Activated CD4-positive, alpha-beta T cell treated with anti-CD3 and anti-CD28 coated beads, Interleukin-2, amount 10 ng/mL, durations not matched to agents 7 days and 5 days (primary cell): Measurements from ENCODE around the gene ECE2. TPM values are rescaled to one million over a fixed set of nuclear protein-coding genes. Genes with fewer than 3 reads are reported as not detected.

ENCODE experiments used
- CTCF ChIA-PET: fragments of 350-600 bp; sonication (Branson Sonifier 250); formaldehyde crosslinking; loops from one replicate; lab custom pipeline; 2021; ENCODE audit warnings: antibody characterized with exemption; lab: Charles Lee
- POLR2A ChIA-PET: fragments of 350-600 bp; sonication (Branson Sonifier 250); formaldehyde crosslinking; loops from one replicate; lab custom pipeline; 2021; ENCODE audit warnings: antibody characterized with exemption; lab: Charles Lee
- DNase-seq: peaks from one replicate; pipeline ENCODE4 v3.0.0-alpha.2; 2020
- H3K27ac Mint-ChIP-seq: one replicate; pipeline ENCODE4 v1.8.0; 2021; ENCODE audit warnings: mild to moderate bottlenecking, moderate library complexity, mixed read lengths
- H3K27me3 Mint-ChIP-seq: one replicate; pipeline ENCODE4 v1.8.0; 2021; ENCODE audit warnings: mixed read lengths
- H3K36me3 Mint-ChIP-seq: one replicate; pipeline ENCODE4 v1.8.0; 2021; ENCODE audit warnings: low read depth, mixed read lengths
- H3K4me1 Mint-ChIP-seq: one replicate; pipeline ENCODE4 v1.8.0; 2021; ENCODE audit warnings: mixed read lengths
- H3K4me3 Mint-ChIP-seq: one replicate; pipeline ENCODE4 v1.8.0; 2021; ENCODE audit warnings: mild to moderate bottlenecking, moderate library complexity, mixed read lengths
- H3K9me3 Mint-ChIP-seq: one replicate; pipeline ENCODE4 v1.8.0; 2021; ENCODE audit warnings: mixed read lengths
- total RNA-seq, 2 experiments: library from RNA; stranded (reverse); gene quantifications; one replicate each; pipeline ENCODE4 v1.2.3, GENCODE V29; 2021

The ECE2 gene
- total RNA-seq, 2 experiments from 2014 or later: not detected

- peaks cover 20% of the 10 kb centered on the region for H3K27me3 Mint-ChIP-seq
- no peaks in the 10 kb centered on the region for H3K36me3 Mint-ChIP-seq
- ChIA-PET POLR2A (no interaction called here), CTCF (interaction anchor here (3.0 kb wide), 1 partner anchor 8 kb away, joined by 16 read pairs; no protein-coding TSS in a partner anchor)
- no peak overlapping the region for H3K4me3 Mint-ChIP-seq
- peaks cover 6% of the 10 kb centered on the region for H3K4me1 Mint-ChIP-seq
- no peak overlapping the region for H3K27ac Mint-ChIP-seq
- no peak for DNase-seq
- H3K9me3 Mint-ChIP-seq: no peaks in the 10 kb centered on the region
Measured at GRCh38 chr3:184235381-184236032, 40.3 kb upstream of the ECE2 start.

DNA sequence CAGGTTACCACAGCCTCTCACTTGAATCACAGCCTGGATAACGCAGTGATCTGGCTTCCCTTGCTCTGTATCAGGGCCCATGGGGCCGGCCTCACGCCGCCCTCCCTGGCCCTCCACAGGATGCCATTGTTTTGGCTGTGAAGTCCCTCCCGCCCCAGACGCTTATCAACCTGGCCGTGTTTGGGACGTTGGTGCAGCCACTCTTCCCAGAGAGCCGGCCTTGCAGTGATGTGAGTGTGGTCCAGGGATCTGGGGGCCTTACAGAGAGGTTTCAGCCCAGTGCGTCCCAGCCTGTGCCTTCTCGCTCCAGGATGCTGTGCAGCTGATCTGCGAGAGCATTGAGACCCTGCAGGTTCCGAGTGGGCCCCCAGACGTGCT lies 39.8 kb upstream of the ECE2 start:
- Mint-ChIP-seq H3K9me3 (no peaks in the 10 kb centered on the region), H3K27me3 (peaks cover 18% of the 10 kb centered on the region), H3K36me3 (no peaks in the 10 kb centered on the region), H3K4me1 (peaks cover 4% of the 10 kb centered on the region), H3K27ac (no peak overlapping the region), H3K4me3 (no peak overlapping the region)
- POLR2A ChIA-PET: no interaction called here
- DNase-seq: no peak
- CTCF ChIA-PET: interaction anchor here (1.4 to 3.0 kb wide), 2 partner anchors 8 to 11 kb away, joined by 3 to 16 read pairs; no protein-coding TSS in a partner anchor

- CTCF ChIA-PET: interaction anchor here (1.4 to 3.0 kb wide), 2 partner anchors 9 to 10 kb away, joined by 3 to 16 read pairs; no protein-coding TSS in a partner anchor
- POLR2A ChIA-PET: no interaction called here
- no peaks in the 10 kb centered on the region for H3K9me3 Mint-ChIP-seq
Measured at GRCh38 chr3:184236636-184237035, 39.2 kb upstream of the ECE2 start.

GRCh38 chr3:184237211-184237610 lies 38.6 kb upstream of the ECE2 start:
- Mint-ChIP-seq H3K4me1 (no peaks in the 10 kb centered on the region), H3K4me3 (no peak overlapping the region), H3K27me3 (peaks cover 6% of the 10 kb centered on the region), H3K27ac (no peak overlapping the region), H3K36me3 (peaks cover under 1% of the 10 kb centered on the region), H3K9me3 (no peaks in the 10 kb centered on the region)
- POLR2A ChIA-PET: no interaction called here
- CTCF ChIA-PET: interaction anchor here (0.9 to 3.0 kb wide), 3 partner anchors 9 to 132 kb away, joined by 3 to 16 read pairs (median 3); no protein-coding TSS in a partner anchor
- DNase-seq: no peak

More at GRCh38 chr3:184236636-184237035, 39.2 kb upstream of the ECE2 start:
- no peak for DNase-seq
- Mint-ChIP-seq H3K27me3 (peaks cover 12% of the 10 kb centered on the region), H3K4me1 (no peaks in the 10 kb centered on the region), H3K4me3 (no peak overlapping the region), H3K36me3 (no peaks in the 10 kb centered on the region), H3K27ac (no peak overlapping the region)

DNA sequence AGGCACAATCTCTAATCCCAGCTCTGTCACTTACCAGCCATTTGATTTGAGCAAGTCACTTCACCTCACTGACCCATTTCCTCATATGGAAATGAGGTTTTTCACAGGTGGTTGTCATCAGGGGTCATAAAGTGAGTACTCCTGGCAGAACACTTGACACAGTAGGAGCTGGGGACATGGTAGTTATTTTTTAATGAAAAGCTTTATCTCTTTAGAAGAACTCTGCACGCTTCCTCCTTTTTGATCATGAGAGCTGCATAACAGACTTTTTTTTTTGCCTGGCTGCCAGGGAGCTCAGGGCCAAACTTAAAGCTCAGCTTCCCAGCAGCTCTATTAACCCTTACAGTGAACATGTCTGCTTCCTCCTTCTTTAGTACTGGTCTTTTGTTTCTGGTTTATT lies 38.0 kb upstream of the ECE2 start:
- Mint-ChIP-seq H3K9me3 (no peaks in the 10 kb centered on the region), H3K27me3 (peaks cover 2% of the 10 kb centered on the region), H3K27ac (no peak overlapping the region), H3K4me1 (no peaks in the 10 kb centered on the region), H3K36me3 (peaks cover 5% of the 10 kb centered on the region), H3K4me3 (no peak overlapping the region)
- no peak for DNase-seq
- ChIA-PET POLR2A (no interaction called here), CTCF (interaction anchor here (0.9 to 3.0 kb wide), 2 partner anchors 10 to 133 kb away, joined by 3 to 16 read pairs; no protein-coding TSS in a partner anchor)

GRCh38 chr3:184238246-184238818 lies 37.5 kb upstream of the ECE2 start:
- H3K9me3 Mint-ChIP-seq: no peaks in the 10 kb centered on the region
- H3K4me1 Mint-ChIP-seq: no peaks in the 10 kb centered on the region
- DNase-seq: no peak
- no peak overlapping the region for H3K27ac Mint-ChIP-seq
- H3K4me3 Mint-ChIP-seq: no peak overlapping the region
- CTCF ChIA-PET: interaction anchor here (0.9 to 3.0 kb wide), 2 partner anchors 11 to 133 kb away, joined by 3 to 16 read pairs; no protein-coding TSS in a partner anchor
- H3K27me3 Mint-ChIP-seq: no peaks in the 10 kb centered on the region
- peaks cover 10% of the 10 kb centered on the region for H3K36me3 Mint-ChIP-seq
- POLR2A ChIA-PET: no interaction called here

DNA sequence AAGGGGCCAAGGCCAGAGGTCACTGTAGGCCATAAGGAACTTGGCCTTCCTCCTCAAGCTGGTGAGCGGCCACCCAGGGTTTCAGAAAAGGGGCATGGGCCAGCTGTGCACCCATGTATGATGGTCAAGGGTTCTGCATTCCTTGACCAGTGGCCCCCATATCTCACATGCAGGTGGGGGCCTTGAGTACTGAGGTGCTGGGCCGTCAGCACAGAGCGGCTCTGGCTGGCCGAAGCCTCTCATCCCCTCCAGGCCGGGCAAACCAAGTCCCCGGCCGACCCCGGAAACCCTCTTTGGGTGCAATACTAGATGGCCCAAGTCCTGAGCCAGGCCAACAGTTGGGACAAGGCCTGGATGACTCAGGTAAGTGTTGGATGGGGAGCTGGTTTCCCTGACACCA lies 36.6 kb upstream of the ECE2 start:
- Mint-ChIP-seq H3K4me1 (no peaks in the 10 kb centered on the region), H3K9me3 (no peaks in the 10 kb centered on the region), H3K27me3 (no peaks in the 10 kb centered on the region), H3K4me3 (no peak overlapping the region), H3K27ac (no peak overlapping the region), H3K36me3 (peaks cover 13% of the 10 kb centered on the region)
- POLR2A ChIA-PET: no interaction called here
- DNase-seq: no peak
- CTCF ChIA-PET: interaction anchor here (1.0 kb wide), 1 partner anchor 12 kb away, joined by 3 read pairs; no protein-coding TSS in a partner anchor

DNA sequence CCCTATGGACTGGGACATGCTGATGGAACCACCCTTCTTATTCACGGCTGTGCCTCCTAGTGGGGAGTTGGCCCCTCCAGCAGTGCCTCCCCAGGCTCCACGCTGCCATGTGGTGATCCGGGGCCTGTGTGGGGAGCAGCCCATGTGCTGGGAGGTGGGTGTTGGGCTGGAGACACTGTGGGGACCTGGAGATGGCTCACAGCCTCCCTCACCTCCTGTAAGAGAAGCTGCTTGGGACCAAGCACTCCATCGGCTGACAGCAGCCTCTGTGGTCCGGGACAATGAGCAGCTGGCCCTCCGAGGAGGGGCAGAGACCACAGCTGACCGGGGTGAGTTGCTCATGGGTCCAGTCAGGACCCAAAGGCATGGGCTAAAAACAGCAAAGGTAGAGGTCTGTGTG lies 36.1 kb upstream of the ECE2 start:
- ChIA-PET POLR2A (no interaction called here), CTCF (interaction anchor here (0.6 to 1.2 kb wide), 3 partner anchors 12 to 50 kb away, joined by 3 read pairs; no protein-coding TSS in a partner anchor)
- Mint-ChIP-seq H3K4me1 (no peaks in the 10 kb centered on the region), H3K36me3 (peaks cover 18% of the 10 kb centered on the region), H3K4me3 (no peak overlapping the region), H3K9me3 (no peaks in the 10 kb centered on the region), H3K27me3 (no peaks in the 10 kb centered on the region), H3K27ac (no peak overlapping the region)
- DNase-seq: no peak

GRCh38 chr3:184240384-184241140 lies 35.3 kb upstream of the ECE2 start:
- H3K27me3 Mint-ChIP-seq: no peaks in the 10 kb centered on the region
- H3K4me1 Mint-ChIP-seq: no peaks in the 10 kb centered on the region
- H3K9me3 Mint-ChIP-seq: no peaks in the 10 kb centered on the region
- H3K4me3 Mint-ChIP-seq: no peak overlapping the region
- no peak overlapping the region for H3K27ac Mint-ChIP-seq
- peak; percentile 26 for DNase-seq
- ChIA-PET POLR2A (no interaction called here), CTCF (interaction anchor here (0.6 to 1.2 kb wide), 3 partner anchors 13 to 49 kb away, joined by 3 read pairs; no protein-coding TSS in a partner anchor)
- H3K36me3 Mint-ChIP-seq: peaks cover 22% of the 10 kb centered on the region

DNA sequence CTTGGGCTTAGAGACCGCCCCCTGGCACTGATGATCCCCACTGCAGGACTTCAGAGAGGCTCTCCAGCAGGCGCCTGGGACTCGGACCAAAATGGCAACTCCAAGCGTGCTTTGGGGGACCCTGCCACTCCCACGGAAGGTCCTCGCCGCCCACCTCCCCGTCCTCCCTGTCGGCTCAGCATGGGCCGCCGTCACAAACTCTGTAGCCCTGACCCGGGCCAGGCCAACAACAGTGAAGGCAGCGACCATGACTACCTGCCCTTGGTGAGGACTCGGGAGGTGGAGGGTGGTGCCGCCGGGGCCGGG lies 34.7 kb upstream of the ECE2 start:
- no peak overlapping the region for H3K4me3 Mint-ChIP-seq
- H3K9me3 Mint-ChIP-seq: no peaks in the 10 kb centered on the region
- H3K4me1 Mint-ChIP-seq: peaks cover 3% of the 10 kb centered on the region
- no peak for DNase-seq
- CTCF ChIA-PET: no interaction called here
- H3K36me3 Mint-ChIP-seq: peaks cover 24% of the 10 kb centered on the region
- H3K27ac Mint-ChIP-seq: no peak overlapping the region
- no peaks in the 10 kb centered on the region for H3K27me3 Mint-ChIP-seq
- POLR2A ChIA-PET: no interaction called here

DNA sequence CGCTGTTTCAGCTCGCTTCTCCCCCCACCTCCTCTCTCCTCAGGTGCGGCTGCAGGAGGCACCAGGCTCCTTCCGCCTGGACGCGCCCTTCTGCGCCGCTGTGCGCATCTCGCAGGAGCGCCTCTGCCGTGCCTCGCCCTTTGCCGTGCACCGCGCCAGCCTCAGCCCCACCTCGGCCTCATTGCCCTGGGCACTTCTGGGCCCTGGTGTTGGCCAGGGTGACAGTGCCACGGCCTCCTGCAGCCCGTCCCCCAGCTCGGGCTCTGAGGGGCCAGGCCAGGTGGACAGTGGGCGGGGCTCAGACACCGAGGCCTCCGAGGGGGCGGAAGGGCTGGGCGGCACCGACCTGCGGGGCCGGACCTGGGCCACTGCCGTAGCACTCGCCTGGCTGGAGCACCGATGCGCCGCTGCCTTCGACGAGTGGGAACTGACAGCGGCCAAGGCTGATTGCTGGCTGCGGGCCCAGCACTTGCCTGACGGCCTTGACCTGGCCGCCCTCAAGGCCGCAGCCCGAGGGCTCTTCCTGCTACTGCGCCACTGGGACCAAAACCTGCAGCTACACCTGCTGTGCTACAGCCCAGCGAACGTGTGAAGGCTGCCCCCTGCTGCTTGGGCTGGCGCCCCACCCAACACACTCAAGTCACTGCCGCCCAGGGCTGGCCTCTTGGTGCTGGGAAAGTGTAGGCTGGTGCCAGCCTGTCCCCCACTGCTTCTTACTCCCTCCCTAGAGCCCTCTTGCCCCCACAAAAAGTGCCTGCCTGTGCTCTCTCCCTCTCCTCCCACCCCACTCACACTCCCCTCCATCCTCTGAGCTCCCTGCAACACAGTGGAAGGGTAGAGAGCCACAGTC lies 34.1 kb upstream of the ECE2 start:
- H3K4me3 Mint-ChIP-seq: no peak overlapping the region
- H3K27me3 Mint-ChIP-seq: no peaks in the 10 kb centered on the region
- POLR2A ChIA-PET: no interaction called here
- no peaks in the 10 kb centered on the region for H3K9me3 Mint-ChIP-seq
- H3K27ac Mint-ChIP-seq: no peak overlapping the region
- H3K4me1 Mint-ChIP-seq: peaks cover 4% of the 10 kb centered on the region
- no peak for DNase-seq
- CTCF ChIA-PET: interaction anchor here (1.0 kb wide), 1 partner anchor 14 kb away, joined by 3 read pairs; no protein-coding TSS in a partner anchor
- peaks cover 24% of the 10 kb centered on the region for H3K36me3 Mint-ChIP-seq

- H3K4me1 Mint-ChIP-seq: peaks cover 4% of the 10 kb centered on the region
- H3K27me3 Mint-ChIP-seq: no peaks in the 10 kb centered on the region
- ChIA-PET CTCF (interaction anchor here (1.0 kb wide), 1 partner anchor 15 kb away, joined by 3 read pairs; no protein-coding TSS in a partner anchor), POLR2A (no interaction called here)
- H3K36me3 Mint-ChIP-seq: peaks cover 24% of the 10 kb centered on the region
- H3K27ac Mint-ChIP-seq: no peak overlapping the region
- no peaks in the 10 kb centered on the region for H3K9me3 Mint-ChIP-seq
- DNase-seq: no peak
- H3K4me3 Mint-ChIP-seq: no peak overlapping the region
Measured at GRCh38 chr3:184242297-184242685, 33.5 kb upstream of the ECE2 start.
